NCI-H1092 treated with DMSO at 0.1 percent for 48 hours (cell line): Measurements from ENCODE around the gene ZBTB47.

ENCODE experiments used
- DNase-seq: peaks from one replicate; lab custom pipeline; 2025; lab: John Stamatoyannopoulos, UW

ZBTB47 gene

DNA sequence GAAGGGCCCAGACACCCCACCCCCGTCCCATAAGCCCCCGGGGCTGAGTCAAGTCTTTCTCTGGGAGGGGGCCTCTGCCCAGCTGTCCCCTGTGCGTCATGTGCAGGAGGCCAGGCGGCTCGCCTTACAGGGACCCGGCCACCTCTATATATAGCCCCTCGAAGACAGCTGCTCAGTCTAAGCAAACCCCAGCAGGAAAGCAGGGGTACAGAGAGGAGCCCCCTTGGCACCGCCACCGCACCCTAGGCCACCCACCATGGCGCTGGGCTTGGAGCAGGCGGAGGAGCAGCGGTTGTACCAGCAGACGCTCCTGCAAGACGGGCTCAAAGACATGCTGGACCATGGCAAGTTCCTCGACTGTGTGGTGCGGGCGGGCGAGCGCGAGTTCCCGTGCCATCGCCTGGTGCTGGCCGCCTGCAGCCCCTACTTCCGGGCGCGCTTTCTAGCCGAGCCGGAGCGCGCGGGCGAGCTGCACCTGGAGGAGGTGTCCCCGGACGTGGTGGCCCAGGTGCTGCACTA, 31.9 kb downstream of the ZBTB47 start, which contains the start of gene KLHL40:
KLHL40 (plus strand) TSS at position 175 of the 519 bp plus-strand sequence; CDS start at position 257, 82 bp downstream.
- no peak for DNase-seq

DNA sequence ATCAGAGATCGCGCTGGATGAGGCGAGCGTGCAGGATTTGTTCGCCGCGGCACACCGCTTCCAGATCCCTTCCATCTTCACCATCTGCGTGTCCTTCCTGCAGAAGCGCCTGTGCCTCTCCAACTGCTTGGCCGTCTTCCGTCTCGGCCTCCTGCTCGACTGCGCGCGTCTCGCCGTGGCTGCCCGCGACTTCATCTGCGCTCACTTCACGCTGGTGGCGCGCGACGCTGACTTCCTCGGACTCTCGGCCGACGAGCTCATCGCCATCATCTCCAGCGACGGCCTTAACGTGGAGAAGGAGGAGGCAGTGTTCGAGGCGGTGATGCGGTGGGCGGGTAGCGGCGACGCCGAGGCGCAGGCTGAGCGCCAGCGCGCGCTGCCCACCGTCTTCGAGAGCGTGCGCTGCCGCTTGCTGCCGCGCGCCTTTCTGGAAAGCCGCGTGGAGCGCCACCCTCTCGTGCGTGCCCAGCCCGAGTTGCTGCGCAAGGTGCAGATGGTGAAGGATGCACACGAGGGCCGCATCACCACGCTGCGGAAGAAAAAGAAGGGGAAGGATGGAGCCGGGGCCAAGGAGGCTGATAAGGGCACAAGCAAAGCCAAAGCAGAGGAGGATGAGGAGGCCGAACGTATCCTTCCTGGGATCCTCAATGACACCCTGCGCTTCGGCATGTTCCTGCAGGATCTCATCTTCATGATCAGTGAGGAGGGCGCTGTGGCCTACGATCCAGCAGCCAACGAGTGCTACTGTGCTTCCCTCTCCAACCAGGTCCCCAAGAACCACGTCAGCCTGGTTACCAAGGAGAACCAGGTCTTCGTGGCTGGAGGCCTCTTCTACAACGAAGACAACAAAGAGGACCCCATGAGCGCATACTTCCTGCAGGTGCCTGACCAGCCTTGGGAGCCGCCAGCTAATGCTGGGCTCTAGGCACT, 32.7 kb downstream of the ZBTB47 start:
- DNase-seq, result no peak

DNA sequence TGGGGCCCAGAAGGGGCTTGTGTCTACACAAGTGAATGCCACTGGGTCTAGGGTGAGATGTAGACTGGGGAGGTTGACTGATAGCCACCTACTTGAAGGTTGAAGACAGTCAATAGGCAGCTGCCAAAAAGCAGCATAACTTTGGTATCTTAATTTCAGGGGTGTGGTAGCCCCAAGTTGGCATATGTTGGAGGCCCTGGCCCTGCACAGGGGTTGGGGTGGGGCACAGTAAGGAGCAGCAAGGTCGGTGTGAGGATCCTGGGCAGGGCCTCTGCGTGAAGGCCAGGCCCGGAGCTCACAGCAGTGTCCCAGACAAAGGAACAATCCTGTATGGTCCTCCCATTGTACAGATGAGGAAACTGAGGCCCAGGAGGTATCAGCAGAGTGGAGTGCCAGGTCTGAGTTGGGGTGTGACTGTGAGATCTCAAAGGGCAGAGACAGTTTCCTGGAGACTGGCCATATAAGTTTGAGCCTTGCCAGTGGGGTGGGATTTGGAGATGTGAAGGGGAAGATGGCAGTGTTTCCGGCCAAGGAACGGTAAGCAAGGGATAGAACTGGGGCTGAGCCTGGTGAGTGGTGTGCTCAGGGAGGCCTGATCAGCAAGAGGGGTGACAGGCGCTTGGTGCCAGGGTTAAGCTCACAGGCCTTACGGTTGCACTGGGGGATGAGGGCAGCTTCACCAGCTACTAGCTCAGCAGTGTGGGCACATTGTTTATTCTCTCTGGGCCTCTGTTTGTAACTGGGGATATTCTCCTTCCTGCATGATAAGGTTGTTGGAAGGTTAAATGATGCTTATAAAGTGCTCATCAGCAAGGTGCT, 33.5 kb downstream of the ZBTB47 start:
- no peak for DNase-seq

DNA sequence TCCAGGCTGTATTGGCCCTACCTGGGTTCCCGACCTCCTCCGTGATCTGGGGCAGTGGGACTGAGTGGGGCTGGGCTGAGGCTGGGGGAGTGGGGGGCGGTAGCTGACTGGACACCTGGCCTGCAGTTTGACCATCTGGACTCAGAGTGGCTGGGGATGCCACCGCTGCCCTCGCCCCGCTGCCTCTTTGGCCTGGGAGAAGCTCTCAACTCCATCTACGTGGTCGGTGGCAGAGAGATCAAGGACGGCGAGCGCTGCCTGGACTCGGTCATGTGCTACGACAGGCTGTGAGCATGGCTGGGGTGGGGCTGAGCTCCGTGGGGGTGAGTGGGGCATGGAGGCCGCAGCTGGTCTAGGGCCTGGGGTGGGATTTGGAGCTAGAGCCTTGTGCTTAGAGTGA, 34.5 kb downstream of the ZBTB47 start:
- no peak for DNase-seq

- no peak for DNase-seq
These were observed 35.3 kb downstream of the ZBTB47 start for GRCh38 chr3:42688487-42689420.

GRCh38 chr3:42689421-42690014, 36.0 kb downstream of the ZBTB47 start:
- no peak for DNase-seq

- no peak for DNase-seq
These were observed 36.7 kb downstream of the ZBTB47 start for GRCh38 chr3:42690191-42690590.

GRCh38 chr3:42690766-42691680, 37.5 kb downstream of the ZBTB47 start:
- no peak for DNase-seq

- no peak for DNase-seq
These were observed 38.5 kb downstream of the ZBTB47 start for GRCh38 chr3:42691816-42692666.

DNA sequence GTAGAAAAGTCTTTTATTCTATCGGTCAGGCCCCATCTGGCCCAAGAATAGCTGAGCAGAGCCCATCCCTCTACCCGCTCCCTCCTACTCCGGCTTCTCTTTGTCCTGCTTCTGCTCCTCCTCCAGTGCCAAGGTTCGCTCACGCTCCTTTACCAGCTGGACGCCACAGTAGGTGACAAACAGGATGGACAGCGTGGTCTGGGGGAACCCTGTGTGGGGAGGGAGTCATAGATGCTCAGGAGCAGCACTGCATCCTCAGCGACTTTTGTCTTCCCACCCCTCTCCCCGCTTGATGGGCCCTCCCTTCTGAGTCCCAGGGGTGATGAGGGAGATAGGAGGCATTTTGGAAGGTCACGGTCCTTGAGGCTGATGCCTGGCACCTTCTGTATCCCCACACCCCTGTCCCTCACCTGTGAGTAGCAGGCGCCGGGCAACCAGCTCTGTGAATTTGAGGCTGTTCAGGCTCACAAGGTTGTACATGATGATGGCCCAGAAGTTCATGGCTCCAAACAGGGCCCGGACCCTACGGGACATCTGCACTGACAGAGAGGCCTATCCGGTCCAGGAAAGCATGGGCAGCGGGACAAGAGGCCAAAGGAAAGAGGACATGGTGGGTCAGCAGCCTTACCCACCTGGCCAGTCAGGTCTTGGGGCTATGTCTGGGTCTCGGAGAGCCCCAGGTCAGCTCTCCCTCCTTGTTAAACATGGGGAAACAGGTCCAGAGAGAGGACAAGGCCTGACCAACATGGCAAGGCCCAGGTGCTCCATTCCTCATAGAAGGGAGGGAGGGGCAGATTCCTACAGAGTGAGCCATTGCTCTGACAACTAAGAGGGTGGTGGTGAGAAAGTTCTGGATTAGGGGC, 39.4 kb downstream of the ZBTB47 start:
- no peak for DNase-seq

- no peak for DNase-seq
These were observed 40.0 kb downstream of the ZBTB47 start for GRCh38 chr3:42693530-42693930.

GRCh38 chr3:42694366-42694765, 40.9 kb downstream of the ZBTB47 start:
- DNase-seq, result no peak

GRCh38 chr3:42696356-42697288, 43.1 kb downstream of the ZBTB47 start:
- no peak for DNase-seq

- no peak for DNase-seq
These were observed 44.0 kb downstream of the ZBTB47 start for GRCh38 chr3:42697289-42698051.

DNA sequence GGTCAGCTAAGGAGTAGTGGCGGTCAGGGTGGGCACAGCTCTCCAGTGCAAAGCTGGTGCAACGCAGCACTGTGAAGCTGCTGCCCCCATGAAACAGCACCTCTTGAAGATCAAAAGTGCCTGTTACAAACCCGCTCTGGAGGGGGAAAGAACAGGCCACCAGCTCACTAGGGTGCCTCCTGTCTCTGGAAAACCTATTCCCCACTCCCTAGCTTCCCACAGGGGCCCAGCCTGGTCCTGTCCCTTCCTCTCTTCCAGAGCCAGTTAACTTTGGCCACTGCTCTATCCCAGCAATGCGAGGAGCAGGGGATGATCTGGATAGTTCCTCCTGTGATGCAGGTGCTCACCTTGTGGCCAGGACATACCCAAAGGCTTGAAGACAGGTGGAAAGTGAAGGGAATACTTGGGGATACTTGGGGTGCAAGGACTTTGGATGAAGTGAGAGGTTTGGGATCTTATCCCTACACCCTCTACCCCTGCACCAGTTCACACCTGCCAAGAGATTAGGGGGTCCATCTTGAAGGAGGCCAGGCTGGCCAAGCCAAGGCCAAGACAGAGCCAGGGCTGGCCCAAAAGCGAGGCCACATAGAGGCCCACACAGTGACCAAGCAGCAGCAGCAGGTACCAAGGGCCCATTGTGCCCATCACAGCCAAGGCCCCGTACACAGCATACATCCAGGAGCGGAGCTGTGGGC, 44.9 kb downstream of the ZBTB47 start:
- no peak for DNase-seq

DNA sequence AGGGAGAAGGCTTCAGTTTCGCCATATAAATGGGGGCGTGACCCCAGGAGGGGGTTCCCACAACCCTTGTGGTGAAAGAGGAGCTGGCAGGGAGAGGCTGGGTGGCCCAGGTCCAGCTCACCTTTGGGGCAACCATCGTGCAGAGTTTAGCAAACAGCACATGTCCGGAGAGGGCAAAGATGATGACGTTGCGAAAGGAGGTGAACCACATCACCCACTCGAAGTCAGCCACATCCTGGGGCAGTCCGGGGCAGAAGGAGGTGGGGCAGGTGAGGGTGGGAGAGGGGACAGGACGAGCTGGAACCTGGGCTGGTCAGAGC, 45.4 kb downstream of the ZBTB47 start:
- no peak for DNase-seq
